Measurements from ENCODE around the gene PCSK5. TPM values are rescaled to one million over a fixed set of nuclear protein-coding genes. Genes with fewer than 3 reads are reported as not detected.

The PCSK5 gene
- total and polyA plus RNA-seq, 2 of the 8 experiments (the other 6 are each of a cell fraction or from before 2014, with no cell fraction given) = 5.5 to 10.7 TPM

DNA sequence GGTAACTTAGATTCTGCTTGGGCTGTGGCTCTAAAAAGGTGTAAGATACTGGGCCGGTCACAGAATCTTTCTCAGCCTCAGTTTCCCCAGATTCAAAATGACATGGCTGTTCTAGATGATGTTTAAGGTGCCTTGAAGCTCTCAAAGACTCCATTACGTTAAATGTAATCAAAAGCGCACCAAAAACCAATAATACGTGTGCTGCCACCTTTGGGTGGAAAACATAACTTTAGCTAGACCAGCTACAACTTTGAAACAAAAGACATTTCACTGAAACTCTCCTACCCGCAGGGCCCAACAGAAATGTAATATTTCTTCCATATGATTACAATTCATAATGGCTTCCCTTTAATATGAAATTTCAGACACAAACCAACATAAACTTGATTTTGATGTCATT is 35.0 kb upstream of the PCSK5 start:
- H3K27me3 ChIP-seq (replicated peaks in 1 of 4; ENCODE audit: control insufficient read depth in 3 of 4, extremely low read depth in 1 of 4, insufficient read depth in 3 of 4, low read length in 3 of 4) = no peaks in the 10 kb centered on the region
- 57% methylated on average over 5 of the region's 5 CpGs; no CpG with 5 or more reads in 1 of the 2 experiments for WGBS, 2 experiments (ENCODE audit: extremely low coverage in 1 of 2, insufficient coverage in 1 of 2, insufficient read length in 1 of 2, insufficient replicate concordance in 2 of 2, low coverage in 1 of 2, low lambda C conversion rate in 2 of 2, missing lambda C conversion rate in 1 of 2)
- no peaks in the 10 kb centered on the region for H4K20me1 ChIP-seq (replicated peaks in 1 of 2; ENCODE audit: control insufficient read depth in 1 of 2, insufficient read depth in 2 of 2, low read length in 2 of 2)
- no peak overlapping the region for H3K4ac ChIP-seq (replicated peaks; ENCODE audit: insufficient read length, low read depth, low read length)
- no peaks in the 10 kb centered on the region for H3K23me2 ChIP-seq (ENCODE audit: low read depth, low read length)
- TF ChIP-seq, protein P1, sequence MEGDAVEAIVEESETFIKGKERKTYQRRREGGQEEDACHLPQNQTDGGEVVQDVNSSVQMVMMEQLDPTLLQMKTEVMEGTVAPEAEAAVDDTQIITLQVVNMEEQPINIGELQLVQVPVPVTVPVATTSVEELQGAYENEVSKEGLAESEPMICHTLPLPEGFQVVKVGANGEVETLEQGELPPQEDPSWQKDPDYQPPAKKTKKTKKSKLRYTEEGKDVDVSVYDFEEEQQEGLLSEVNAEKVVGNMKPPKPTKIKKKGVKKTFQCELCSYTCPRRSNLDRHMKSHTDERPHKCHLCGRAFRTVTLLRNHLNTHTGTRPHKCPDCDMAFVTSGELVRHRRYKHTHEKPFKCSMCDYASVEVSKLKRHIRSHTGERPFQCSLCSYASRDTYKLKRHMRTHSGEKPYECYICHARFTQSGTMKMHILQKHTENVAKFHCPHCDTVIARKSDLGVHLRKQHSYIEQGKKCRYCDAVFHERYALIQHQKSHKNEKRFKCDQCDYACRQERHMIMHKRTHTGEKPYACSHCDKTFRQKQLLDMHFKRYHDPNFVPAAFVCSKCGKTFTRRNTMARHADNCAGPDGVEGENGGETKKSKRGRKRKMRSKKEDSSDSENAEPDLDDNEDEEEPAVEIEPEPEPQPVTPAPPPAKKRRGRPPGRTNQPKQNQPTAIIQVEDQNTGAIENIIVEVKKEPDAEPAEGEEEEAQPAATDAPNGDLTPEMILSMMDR (IDR thresholded peaks at IDR 0.05; ENCODE audit: control extremely low read depth in 1 of 3, insufficient read depth in 1 of 3, low read depth in 1 of 3, low read length in 3 of 3) = peak in 2 of 3 experiments; percentile 52 to 54; a peak in 3 of 4 replicates
- no peak for TF ChIP-seq TAF1 (IDR thresholded peaks at IDR 0.05; ENCODE audit: low read depth, low read length)
- no peak for TF ChIP-seq RFX5 (IDR thresholded peaks at IDR 0.05; ENCODE audit: borderline replicate concordance, low read depth, low read length)
- no peak for TF ChIP-seq SP4 (IDR thresholded peaks at IDR 0.05; ENCODE audit: low read length)
- TF ChIP-seq, protein P2, sequence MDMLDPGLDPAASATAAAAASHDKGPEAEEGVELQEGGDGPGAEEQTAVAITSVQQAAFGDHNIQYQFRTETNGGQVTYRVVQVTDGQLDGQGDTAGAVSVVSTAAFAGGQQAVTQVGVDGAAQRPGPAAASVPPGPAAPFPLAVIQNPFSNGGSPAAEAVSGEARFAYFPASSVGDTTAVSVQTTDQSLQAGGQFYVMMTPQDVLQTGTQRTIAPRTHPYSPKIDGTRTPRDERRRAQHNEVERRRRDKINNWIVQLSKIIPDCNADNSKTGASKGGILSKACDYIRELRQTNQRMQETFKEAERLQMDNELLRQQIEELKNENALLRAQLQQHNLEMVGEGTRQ (IDR thresholded peaks at IDR 0.05; ENCODE audit: low read length) = no peak
- no peak for TF ChIP-seq SUZ12 (IDR thresholded peaks at IDR 0.05; ENCODE audit: low read length)
- peak; percentile 68 to 74 for TF ChIP-seq RAD21 (IDR thresholded peaks at IDR 0.05 in 1 of 2, conservative IDR thresholded peaks at IDR 0.05 in 1 of 2; ENCODE audit: low read depth in 2 of 2, low read length in 2 of 2)
- H3K23ac ChIP-seq (ENCODE audit: insufficient read length) = no peak overlapping the region
- H2AK5ac ChIP-seq (ENCODE audit: low read depth, low read length) = no peak overlapping the region
- H3K4me2 ChIP-seq (ENCODE audit: insufficient read depth in 1 of 2, low read depth in 2 of 2, low read length in 2 of 2) = no peak overlapping the region
- H2BK15ac ChIP-seq (ENCODE audit: low read length) = no peak overlapping the region
- no peaks in the 10 kb centered on the region for H3K79me1 ChIP-seq (ENCODE audit: low read depth, low read length)
- H4K5ac ChIP-seq (ENCODE audit: insufficient read length, low read depth, low read length) = no peak overlapping the region
- no peak overlapping the region for H2BK20ac ChIP-seq (ENCODE audit: low read length)
- H3K9me3 ChIP-seq (ENCODE audit: insufficient read depth in 2 of 2, low read depth in 1 of 2, low read length in 1 of 2) = no peaks in the 10 kb centered on the region
- H4K91ac ChIP-seq (replicated peaks; ENCODE audit: insufficient read length, low read length) = no peak overlapping the region
- H3K4me3 ChIP-seq (ENCODE audit: extremely low read depth in 1 of 4, insufficient read depth in 2 of 4, low read depth in 3 of 4, low read length in 4 of 4) = no peak overlapping the region
- no peaks in the 10 kb centered on the region for H3K36me3 ChIP-seq (ENCODE audit: control insufficient read depth in 2 of 4, insufficient read depth in 4 of 4, low read length in 3 of 4)
- H2BK120ac ChIP-seq (replicated peaks; ENCODE audit: low read depth, low read length) = no peak overlapping the region
- POLR2A ChIA-PET (ENCODE audit: partially characterized antibody) = no interaction called here
- H3K27ac ChIP-seq (ENCODE audit: low read depth, low read length) = no peak overlapping the region
- no peak for DNase-seq (ENCODE audit: low read depth in 1 of 2, low spot score in 2 of 2)
- no peak overlapping the region for H3K56ac ChIP-seq (replicated peaks; ENCODE audit: insufficient read length, low read depth, low read length)
- CTCF ChIA-PET (ENCODE audit: partially characterized antibody) = interaction anchor here (0.9 to 5.0 kb wide), 17 partner anchors 9 to 670 kb away, joined by 3 to 45 read pairs (median 4); no protein-coding TSS in a partner anchor
- no peak overlapping the region for H3K14ac ChIP-seq (ENCODE audit: insufficient read length)
- H2BK5ac ChIP-seq (ENCODE audit: low read depth, low read length) = no peak overlapping the region
- no peak overlapping the region for H3K18ac ChIP-seq (ENCODE audit: extremely low read depth, low read length)
- H3K4me1 ChIP-seq (replicated peaks in 1 of 4; ENCODE audit: control insufficient read depth in 3 of 4, insufficient read depth in 4 of 4, low read length in 3 of 4) = no peaks in the 10 kb centered on the region
- no peak overlapping the region for H2AFZ ChIP-seq (ENCODE audit: low read length)
- no peak overlapping the region for H3K9ac ChIP-seq (replicated peaks in 1 of 4; ENCODE audit: extremely low read depth in 1 of 4, low read depth in 3 of 4, low read length in 3 of 4)
- H2BK12ac ChIP-seq (ENCODE audit: low read depth, low read length) = no peak overlapping the region
- FAIRE-seq = peak; percentile 50
- H4K8ac ChIP-seq (ENCODE audit: extremely low read depth, insufficient read depth, low read length) = no peak overlapping the region
- H3K79me2 ChIP-seq (ENCODE audit: control insufficient read depth in 1 of 2, insufficient read depth in 2 of 2, low read length in 2 of 2) = no peaks in the 10 kb centered on the region
